Testis (tissue), 2 donors: ENCODE data around the gene FBXO4.
"Not testable (repeated sequence)": the region's sequence is repeated elsewhere in the genome, so short reads cannot be mapped to it uniquely, and the experiment has no call there.

Experiments
- CTCF ChIP-seq, 3 experiments: fragments of 450-650 bp in 2 of 3; fragments of 200-600 bp in 1 of 3; sonication (generic) in 1 of 3; IDR thresholded peaks; one replicate each; pipeline ENCODE4 v1.5.1; 2016 to 2019; ENCODE audit warnings: antibody characterized with exemption in 3 of 3, mild to moderate bottlenecking in 2 of 3, moderate library complexity in 1 of 3
- POLR2A ChIP-seq: fragments of 450-650 bp; IDR thresholded peaks from one replicate; pipeline ENCODE4 v1.6.1; 2017; ENCODE audit warnings: antibody characterized with exemption, mild to moderate bottlenecking, moderate library complexity

- TF ChIP-seq CTCF (IDR thresholded peaks at IDR 0.05); POLR2A: not testable (repeated sequence)
Measured at GRCh38 chr5:41945332-41945955, 20.4 kb downstream of the FBXO4 start.
